ENCODE results near the gene GALNT9.
"Not testable (repeated sequence)": the region's sequence is repeated elsewhere in the genome, so short reads cannot be mapped to it uniquely, and the experiment has no call there.

Gene GALNT9

GRCh38 chr12:132227782-132228475 is 101.5 kb downstream of the GALNT9 start:
- DNase-seq: no peak

DNA sequence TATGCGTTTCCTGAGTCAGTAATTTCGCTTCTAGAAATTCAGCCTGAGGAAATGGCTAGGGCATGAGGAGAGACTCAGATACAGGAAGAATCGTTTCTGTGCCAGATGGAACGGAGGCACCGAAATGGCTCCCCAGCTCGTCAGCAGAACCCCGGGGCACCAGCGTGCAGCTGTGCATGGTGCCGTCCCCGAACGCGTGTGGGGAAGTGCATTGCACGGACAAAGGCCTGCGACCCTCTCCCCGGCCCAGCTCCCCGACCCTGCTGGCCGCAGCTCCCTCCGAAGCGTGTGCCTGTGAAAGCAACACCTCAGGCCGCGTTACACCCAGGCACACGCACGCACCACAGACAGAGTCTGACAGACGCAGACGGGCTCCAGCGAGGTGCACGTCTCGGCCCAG is 102.3 kb downstream of the GALNT9 start:
- DNase-seq: no peak

GRCh38 chr12:132226604-132227003 is 102.8 kb downstream of the GALNT9 start:
- no peak for DNase-seq

DNA sequence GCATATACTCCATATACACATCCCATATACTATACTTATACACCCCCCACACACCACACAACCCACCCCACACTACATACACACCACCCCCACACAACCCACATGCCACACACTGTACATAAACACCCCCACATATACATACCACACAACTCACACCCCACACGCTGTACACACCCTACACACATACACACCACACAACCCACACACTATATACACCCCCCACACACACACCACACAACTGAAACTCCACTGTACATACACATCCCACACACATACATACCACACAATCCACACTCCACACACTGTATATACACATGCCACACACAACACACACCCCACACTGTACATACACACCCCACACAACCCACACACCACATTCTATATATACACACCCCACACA is 104.2 kb downstream of the GALNT9 start:
- DNase-seq: no peak

GRCh38 chr12:132224484-132224883 is 104.9 kb downstream of the GALNT9 start:
- DNase-seq: no peak

- DNase-seq: no peak
These were observed 106.6 kb downstream of the GALNT9 start for GRCh38 chr12:132222808-132223173.

DNA sequence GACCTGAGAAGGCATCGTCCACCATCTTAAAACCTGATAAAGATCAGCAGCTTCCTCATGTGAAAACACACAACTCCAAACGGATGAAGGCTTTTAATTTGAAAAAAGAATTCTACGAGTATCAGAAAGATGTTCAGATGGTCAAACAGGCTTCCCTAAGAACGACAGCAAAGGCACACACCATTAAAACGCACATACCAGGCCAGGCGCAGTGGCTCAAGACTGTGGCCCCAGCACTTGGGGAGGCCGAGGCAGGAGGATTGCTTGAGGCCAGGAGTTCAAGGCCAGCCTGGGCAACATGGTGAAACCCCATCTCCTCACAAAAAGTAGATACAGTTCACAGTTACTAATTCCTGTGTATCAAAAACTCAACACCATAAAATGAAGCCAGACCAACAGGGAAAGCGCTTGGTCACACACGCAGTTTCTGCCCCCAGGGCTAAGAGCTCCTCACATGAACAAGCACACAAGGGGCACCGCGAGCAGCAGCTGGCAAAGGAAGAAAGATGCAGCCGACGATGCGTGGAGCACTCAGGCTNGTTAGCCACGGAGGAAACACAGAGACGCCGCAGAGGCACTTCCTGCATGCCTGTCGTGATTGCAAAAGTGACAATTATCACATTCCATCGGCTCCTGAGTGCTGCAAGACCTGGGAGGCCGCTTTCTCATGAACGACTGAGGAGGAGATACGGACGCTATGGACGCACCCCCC is 107.1 kb downstream of the GALNT9 start:
- peak; percentile 96 for DNase-seq

DNA sequence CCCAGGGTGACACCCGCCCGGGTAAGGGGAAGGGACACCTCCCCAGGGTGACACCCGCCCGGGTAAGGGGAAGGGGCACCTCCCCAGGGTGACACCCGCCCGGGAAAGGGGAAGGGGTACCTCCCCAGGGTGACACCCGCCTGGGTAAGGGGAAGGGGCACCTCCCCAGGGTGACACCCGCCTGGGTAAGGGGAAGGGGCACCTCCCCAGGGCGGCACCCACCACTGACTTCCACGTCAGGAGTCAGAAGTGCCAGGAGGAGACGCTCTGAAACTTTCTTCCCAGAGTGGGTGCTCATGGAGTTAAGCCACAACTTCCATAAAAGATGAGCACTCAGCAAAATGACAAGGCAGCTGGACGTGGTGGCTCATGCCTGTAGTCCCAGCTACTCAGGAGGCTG is 109.6 kb downstream of the GALNT9 start:
- DNase-seq: not testable (repeated sequence)

DNA sequence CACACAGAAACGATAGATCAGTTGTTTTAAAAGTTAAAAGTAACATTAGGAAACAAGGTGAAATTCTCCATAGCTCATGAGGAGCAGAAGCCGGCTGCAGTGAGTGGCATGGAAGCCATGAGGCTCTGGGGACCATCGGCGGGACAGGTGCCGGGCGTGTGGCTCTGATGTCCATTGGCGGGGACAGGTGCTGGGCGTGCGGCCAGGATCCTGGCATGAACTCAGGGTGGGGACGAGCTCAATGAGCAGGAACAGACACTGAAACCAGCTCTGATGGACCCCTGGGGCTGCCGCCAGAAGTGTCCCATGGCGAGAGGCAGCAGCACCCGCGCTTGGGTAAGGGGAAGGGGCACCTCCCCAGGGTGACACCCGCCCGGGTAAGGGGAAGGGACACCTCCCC is 110.1 kb downstream of the GALNT9 start:
- no peak for DNase-seq

DNA sequence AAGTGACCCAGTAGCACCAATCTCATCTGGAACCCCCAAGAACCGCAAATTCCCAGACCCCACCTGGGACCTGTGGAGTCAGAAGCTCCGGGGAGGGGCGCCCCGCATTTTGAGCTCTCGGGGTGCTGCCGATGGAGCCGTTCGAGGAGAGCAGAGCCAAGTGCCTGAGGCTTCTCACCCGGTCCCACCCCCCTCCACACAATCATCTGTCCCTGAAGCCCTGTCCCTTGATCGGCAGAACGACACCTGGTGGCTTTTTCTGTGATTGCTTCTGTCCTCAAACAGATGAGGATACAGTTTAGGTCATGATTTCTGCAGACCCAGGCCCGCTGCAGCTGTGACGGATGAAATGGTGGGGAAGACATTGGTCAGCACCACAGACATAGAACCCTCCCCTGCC is 110.5 kb downstream of the GALNT9 start:
- DNase-seq: no peak

DNA sequence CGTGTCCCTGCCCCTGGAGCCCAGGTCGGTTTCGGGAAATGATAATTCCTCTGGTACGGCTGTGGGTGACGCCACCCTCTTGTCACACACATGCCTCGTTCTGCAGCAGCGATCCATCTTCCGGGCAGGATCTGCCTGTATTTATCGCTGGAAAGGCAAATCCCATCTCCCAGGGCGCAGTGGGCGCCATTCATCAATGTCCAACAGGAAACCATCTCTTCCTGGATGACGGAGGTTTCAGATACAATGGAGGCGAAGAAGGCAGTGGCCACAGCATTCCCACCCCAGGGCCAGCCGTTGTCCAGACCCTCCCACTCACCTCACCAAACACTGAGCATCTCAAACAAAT is 110.9 kb downstream of the GALNT9 start:
- no peak for DNase-seq

DNA sequence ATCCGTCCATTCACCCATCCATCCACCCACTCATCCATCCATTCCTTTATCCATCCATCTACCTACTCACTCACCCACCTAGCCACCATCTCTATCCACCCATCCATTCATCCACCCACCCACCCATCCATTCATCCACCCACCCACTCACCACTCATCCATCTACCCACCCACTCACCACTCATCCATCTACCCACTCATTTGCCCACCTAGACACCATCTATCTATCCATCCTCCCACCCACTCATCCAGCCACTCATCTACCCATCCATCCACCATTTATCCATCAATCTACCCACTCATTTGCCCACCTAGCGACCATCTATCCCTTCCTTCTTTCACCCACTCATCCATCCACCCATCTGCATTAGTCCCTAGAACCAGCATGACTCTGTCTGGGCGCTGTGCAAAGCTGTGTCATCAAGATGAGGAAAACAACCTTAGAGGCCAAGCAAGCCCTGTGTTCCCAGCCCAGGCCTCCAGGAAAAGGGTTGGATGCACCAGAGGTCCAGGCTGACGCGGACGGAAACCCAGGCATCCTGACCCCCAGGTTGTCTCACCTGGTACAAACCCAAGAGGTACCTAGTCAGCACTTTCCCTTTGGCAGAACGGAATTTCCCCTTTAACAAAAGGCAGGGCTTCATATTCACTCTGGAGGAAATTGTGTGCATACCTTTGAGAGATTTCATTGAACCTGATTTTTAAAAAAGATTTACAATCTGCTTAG is 111.4 kb downstream of the GALNT9 start:
- DNase-seq: no peak

GRCh38 chr12:132217371-132217770 is 112.0 kb downstream of the GALNT9 start:
- DNase-seq: no peak

GRCh38 chr12:132216354-132216987 is 112.9 kb downstream of the GALNT9 start:
- DNase-seq: no peak

- DNase-seq: no peak
These were observed 113.9 kb downstream of the GALNT9 start for GRCh38 chr12:132215299-132215989.

DNA sequence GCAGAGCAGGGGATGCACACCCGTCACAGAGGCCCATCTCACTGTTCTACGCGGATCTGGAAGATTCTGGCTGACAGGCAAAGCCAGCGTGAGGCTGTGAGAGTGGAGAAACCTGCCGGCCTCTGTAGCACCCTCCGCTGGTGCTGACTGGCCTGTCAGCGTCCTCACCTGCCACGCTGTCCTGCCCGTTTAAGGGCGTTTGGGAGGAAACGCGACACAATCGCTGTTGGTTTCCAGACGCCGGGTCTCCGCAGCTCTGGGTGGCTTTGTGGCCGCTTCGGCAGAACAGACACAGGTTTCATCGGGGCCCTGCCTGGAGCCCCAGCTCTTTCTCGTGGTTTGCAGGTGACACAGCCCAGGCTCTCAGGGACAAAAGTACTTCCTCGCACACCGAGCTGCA is 114.5 kb downstream of the GALNT9 start:
- no peak for DNase-seq

GRCh38 chr12:132214161-132214476 is 115.3 kb downstream of the GALNT9 start:
- no peak for DNase-seq

DNA sequence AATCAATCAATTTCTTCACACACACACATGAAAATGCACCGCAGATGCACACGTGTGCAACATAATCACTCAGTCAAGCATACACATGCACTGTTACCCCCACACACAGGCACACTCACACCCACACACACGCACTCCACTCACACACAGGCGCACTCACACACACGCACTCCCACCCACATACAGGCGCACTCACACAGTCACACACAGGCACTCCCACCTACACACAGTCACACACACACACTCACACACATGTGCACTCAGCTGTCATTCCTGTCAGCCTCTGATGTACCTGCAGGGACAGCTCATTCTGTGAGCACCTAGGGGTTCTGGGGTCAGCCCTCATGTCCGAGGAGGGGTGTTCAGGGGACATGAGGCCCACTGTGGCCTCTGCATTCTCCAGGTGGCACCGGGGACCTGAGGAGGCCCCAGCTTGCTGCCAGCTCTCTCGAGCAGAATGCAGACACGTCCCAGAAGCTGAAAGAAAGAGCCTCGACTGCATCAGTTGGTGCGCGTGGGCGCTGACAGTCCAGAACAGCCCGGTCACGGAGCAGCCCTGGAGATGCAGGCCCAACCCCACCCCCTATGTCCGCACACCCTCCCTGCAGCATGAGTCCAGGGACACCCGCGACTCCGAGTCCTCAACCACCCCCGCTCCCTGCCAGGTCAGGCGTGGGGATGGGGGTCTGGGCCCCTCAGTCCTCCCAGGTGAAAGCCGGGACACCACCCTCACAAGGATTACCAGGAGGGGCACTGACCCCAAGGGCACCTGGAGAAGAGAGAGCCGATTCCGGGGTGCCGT is 115.8 kb downstream of the GALNT9 start:
- no peak for DNase-seq

- DNase-seq: no peak
These were observed 117.6 kb downstream of the GALNT9 start for GRCh38 chr12:132211816-132212215.

DNA sequence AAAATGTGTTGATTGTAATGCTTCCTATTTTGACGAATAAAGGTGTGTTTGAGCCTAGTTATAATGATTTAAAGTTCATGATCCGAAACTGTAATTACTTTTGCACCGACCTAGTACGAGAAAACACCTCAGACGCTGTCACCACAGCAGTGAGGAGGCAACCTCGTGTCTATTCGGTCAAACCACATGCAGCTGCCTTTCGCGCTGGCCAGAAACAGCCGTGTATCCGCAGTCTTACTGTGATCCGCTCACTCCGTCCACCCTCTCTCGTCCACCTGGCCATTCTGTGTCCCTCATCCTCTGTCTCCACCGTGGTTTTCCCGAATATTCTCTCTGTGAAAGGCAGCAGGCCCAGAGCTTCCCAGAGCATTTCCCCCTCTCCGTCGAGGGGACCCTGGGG is 118.1 kb downstream of the GALNT9 start:
- no peak for DNase-seq

DNA sequence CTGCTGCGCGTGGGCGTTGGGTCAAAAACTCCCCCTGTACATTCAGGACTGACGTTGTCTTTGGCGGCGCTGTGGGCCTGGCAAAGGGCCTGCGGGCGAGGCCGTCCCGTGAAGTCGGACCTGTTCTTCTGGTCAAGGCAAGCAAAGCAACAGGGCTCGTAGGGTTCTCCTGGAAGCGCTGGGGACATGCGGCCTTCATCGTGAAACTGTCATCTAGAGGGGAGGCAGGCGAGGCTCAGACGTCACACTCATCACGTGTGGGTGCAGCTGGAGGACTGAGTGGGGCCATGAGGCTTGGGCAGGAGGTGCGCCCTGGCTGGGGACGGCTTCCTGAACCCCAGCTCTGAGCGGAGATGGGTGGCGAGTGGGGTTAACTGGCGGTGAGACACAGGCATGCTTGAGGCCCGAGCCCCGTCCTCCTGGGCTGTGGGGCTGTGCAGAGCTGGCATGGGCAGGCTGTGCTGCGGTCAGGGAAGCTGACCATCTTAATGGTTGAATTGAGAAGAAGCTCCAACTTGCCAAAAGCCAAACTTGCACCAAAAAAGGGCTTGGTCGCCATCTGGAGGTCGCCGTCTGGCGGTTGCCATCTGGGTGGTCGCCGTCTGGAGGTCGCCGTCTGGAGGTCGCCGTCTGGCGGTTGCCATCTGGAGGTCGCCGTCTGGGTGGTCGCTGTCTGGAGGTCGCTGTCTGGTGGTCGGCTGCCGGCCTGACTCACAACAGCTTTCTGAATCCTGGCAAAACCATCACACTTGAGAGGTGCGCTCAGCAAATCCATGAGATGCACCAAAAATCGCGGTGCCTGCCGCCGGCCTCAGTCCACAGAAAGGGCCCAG is 119.0 kb downstream of the GALNT9 start:
- DNase-seq: no peak
